Adrenal gland (tissue), 5 donors: ENCODE data around the gene SDHAF4.

ENCODE experiments used
- CTCF ChIP-seq, 6 experiments: fragments of 450-650 bp in 4 of 6; fragments of 200-600 bp in 2 of 6; sonication (generic) in 1 of 6; IDR thresholded peaks; 1 replicate in 5 of 6; 2 replicates in 1 of 6; pipeline versions ENCODE4 v1.5.1 to v1.8.0; 2016 to 2021; ENCODE audit warnings: antibody characterized with exemption in 6 of 6, mild to moderate bottlenecking in 2 of 6, moderate library complexity in 1 of 6
- POLR2A ChIP-seq, 2 donors: fragments of 450-650 bp; IDR thresholded peaks; one replicate each; pipeline ENCODE4 v1.6.1; 2017; ENCODE audit warnings: antibody characterized with exemption in 2 of 2, mild to moderate bottlenecking in 2 of 2, moderate library complexity in 1 of 2
- donor health status: DM: no; HTN: no; CAD: no.

DNA sequence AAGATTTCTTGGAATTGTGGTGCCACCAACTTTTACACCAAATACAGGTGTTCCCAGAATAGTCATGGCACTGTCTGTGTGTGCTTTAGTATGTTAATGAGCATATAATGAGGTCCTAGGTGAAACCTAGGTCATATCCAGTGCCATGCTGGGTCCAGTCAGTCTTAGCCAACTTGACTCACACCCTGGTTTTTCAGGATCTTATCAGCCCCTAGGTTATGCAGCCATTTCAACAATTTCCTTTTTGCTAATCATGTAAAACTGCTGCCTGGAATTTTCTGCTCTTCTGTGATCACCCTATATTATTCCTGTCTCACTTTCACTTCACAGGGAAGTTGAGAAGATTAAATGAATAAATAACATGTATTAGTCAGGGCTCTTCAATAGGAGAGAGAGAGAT, 23.7 kb downstream of the SDHAF4 start:
- TF ChIP-seq CTCF (IDR thresholded peaks at IDR 0.05) (no peak), POLR2A (IDR thresholded peaks at IDR 0.05) (no peak)
